ENCODE data around the gene RDH16.

GRCh38 chr12:56932146-56932545 lies 25.3 kb downstream of the RDH16 start:
- no peak for TF ChIP-seq CTCF (IDR thresholded peaks at IDR 0.05 in 8 of 11, conservative IDR thresholded peaks at IDR 0.05 in 3 of 11)
- TF ChIP-seq POLR2A (IDR thresholded peaks at IDR 0.05): no peak
- no peak for TF ChIP-seq POLR2AphosphoS5 (IDR thresholded peaks at IDR 0.05)
